Activated T-cell treated with anti-CD3 and anti-CD28 coated beads for 1 hour (primary cell): Measurements from ENCODE around the gene ABCC9.
"Not testable (repeated sequence)": the region's sequence is repeated elsewhere in the genome, so short reads cannot be mapped to it uniquely, and the experiment has no call there.

Experiments used
- DNase-seq: peaks from one replicate; pipeline ENCODE4 v3.0.0-alpha.2; 2020; ENCODE audit warnings: low read depth

The ABCC9 gene

DNA sequence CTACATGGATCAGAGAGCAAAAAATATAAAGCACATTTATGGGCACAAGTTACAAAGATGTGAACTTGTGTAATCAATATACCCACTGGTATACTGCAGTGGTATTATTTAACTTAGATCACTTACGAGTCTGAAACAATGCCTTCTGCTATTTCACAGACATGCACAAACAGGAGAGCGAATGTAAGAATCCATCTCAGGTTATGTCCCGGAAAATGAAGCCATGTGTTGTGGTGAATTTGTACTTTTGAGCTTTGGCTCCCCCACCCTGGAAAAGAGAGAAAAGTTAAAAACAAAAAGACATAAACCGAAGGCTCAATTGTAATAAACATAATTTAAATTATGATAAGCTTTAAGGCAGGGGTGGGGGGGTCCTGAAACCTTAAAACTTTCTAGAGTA, 7.6 kb downstream of the ABCC9 start:
- DNase-seq: no peak

DNA sequence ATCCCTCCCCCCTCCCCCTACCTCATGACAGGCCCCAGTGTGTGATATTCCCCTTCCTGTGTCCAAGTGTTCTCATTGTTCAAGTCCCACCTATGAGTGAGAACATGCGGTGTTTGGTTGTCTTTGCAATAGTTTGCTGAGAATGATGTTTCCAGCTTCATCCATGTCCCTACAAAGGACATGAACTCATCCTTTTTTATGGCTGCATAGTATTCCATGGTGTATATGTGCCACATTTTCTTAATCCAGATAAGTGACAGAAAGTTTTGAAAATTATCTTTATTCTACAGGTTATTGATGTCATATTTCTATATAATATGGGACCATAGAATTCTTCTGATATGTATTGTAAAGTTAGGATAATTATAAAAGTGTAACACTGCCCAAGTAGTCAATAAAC, 11.3 kb downstream of the ABCC9 start:
- DNase-seq: not testable (repeated sequence)

- no peak for DNase-seq
Observed at GRCh38 chr12:21925296-21925913, 15.8 kb downstream of the ABCC9 start.

DNA sequence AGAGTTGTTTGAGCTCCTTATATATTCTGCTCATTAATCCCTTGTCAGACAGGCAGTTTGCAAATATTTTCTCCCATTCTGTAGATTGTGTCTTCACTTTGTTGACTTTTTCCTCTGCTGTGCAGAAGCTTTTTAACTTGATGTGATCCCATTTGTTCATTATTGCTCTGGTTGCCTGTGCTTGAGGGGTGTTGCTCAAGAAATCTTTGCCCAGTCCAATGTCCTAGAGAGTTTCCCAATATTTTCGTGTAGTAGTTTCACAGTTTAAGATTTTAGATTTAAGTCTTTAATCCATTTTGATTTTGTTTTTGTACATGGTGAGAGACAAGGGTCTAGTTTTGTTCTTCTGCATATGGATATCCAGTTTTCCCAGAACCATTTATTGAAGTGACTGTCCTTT, 19.8 kb downstream of the ABCC9 start:
- no peak for DNase-seq

GRCh38 chr12:21918456-21918855, 22.8 kb downstream of the ABCC9 start:
- no peak for DNase-seq

- no peak for DNase-seq
Observed at GRCh38 chr12:21913823-21914222, 27.4 kb downstream of the ABCC9 start.

- no peak for DNase-seq
Observed at GRCh38 chr12:21912318-21912717, 28.9 kb downstream of the ABCC9 start.

DNA sequence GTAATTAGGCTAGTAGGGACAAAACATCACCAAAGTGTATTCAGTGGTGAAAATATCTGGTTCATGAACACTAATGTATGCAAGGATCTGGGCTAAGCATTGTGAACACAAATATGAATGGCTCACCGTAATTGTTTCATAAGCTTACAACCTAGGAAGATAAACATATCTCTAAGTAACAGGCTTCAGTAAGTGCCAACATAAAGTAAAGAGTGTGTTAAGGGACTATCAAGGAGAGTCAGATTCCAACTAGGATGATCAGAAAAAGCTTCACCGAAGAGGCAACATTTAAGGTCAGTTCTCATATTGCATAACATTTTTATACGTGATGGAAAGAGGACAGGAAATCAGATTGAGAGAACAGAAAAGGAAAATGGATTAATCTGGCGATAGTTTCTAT, 29.4 kb downstream of the ABCC9 start:
- DNase-seq: no peak

- no peak for DNase-seq
Observed at GRCh38 chr12:21910657-21911056, 30.6 kb downstream of the ABCC9 start.

- DNase-seq: no peak
Observed at GRCh38 chr12:21907948-21908837, 33.0 kb downstream of the ABCC9 start.

GRCh38 chr12:21906919-21907493, 34.2 kb downstream of the ABCC9 start:
- no peak for DNase-seq

GRCh38 chr12:21899532-21899931, 41.7 kb downstream of the ABCC9 start:
- DNase-seq: not testable (repeated sequence)

DNA sequence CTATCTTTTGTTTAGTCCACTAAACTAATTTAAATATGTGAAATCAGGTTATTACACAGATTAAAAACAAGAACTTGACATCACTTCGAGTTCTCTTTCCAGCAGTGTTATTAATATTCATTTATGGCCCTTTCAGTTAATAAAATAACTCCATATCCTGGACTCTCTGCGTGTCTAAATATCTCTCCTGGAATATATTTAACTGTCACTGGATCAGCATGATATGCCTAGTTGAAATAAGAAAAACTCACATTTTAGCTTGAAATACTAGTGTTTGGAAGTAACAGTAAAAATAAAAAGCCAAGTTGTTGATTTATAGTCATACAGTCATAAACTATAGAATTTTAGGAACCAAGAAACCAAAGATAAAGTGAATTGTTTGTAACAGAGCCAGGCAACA, 45.6 kb downstream of the ABCC9 start:
- no peak for DNase-seq

GRCh38 chr12:21894792-21895595, 46.2 kb downstream of the ABCC9 start:
- no peak for DNase-seq

DNA sequence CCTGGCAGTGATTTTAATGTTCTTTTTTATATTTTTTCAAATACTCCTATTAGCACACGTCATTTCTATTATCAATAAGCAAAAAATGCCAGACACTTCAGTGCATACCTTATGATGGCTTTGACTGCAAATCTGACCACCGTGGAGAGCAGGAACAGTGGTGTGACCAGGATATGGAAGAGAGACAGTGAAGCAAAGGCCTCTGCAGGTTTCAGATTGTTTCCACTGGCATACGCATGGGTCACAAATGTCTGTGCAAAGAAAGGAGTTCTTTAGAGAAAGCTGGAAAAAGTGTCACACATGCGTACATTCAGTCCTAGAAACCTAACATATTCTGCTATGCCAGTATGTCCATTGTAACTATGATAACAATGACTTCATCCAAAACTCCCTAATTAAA, 47.3 kb downstream of the ABCC9 start:
- no peak for DNase-seq

- no peak for DNase-seq
Observed at GRCh38 chr12:21892341-21892740, 48.9 kb downstream of the ABCC9 start.

- DNase-seq: no peak
Observed at GRCh38 chr12:21891751-21892217, 49.4 kb downstream of the ABCC9 start.

DNA sequence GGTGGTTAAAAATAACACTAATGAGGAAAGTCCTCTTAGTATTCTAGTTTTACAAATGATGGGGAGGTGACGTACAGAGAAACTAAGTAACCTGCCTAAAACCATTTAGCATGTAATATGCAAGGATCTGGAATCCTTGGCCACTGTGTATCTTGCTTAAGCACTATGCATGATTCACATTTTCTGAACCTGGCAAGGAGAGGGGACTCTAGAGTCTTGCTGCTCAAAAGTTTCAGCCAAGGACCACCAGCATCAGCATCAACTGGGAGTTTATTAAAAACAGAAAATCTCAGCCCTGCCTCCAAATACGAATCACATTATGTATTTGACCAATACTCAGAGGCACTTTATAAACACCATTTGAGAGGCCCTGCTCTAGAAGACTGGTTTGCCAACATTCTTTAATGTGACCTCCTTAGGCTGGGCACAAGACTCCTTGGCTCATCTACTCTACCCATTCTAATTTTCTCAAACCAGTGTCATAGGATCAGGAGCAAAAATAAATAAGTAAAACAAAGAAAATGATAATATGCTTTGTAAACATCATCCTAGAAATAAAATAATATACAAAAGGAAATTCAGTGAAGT, 52.9 kb downstream of the ABCC9 start:
- no peak for DNase-seq

DNA sequence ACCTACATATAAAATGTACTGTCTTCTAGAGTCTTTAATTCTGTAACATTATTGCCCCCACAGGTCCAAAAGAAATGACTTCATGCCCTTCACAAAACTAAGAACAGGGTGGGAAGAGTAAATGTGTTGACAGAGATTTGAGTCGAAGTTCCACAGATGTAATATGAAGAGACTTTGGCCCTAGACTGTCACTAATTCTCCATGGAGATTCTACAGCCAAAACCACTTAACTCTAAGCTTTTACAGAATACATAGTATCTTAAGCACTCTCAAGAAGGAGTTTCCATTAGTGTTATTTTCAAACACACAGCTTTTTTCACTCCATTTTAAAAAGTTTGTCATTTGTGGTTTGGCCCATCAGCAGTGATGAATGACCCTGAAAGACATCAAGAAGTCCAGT, 56.3 kb downstream of the ABCC9 start:
- no peak for DNase-seq

GRCh38 chr12:21882635-21883034, 58.6 kb downstream of the ABCC9 start:
- DNase-seq: no peak

DNA sequence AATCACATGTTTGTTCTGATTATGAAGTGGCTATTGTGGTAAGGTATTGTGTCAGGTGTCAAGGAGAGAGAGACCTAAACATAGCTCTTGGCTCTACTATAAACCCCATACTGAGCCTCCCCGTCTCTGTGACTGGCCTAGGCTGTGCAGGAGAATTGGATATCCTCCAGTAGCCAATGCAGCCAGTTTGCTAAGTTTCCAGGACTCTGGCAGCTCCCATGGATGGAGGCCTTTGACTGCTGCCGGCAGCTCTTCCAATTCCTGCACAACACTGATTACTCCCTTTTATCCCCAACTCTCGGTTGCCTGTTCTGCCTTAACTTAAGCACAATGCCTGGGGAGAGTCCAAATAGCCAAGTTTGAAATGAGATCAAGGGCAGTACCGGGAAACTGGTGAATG, 59.3 kb downstream of the ABCC9 start:
- no peak for DNase-seq

GRCh38 chr12:21879312-21879711, 61.9 kb downstream of the ABCC9 start:
- DNase-seq: no peak
